UCSD-AML1 (cell line): ENCODE results near the gene CCAR1.
A peak's percentile ranks its signal among the peaks of the same experiment; 100 is the strongest.
"Not testable (repeated sequence)": the region's sequence is repeated elsewhere in the genome, so short reads cannot be mapped to it uniquely, and the experiment has no call there.

Experiments
- DNase-seq: peaks from one replicate; lab custom pipeline; 2025; ENCODE audit not compliant: unreplicated experiment; lab: John Stamatoyannopoulos, UW

Gene CCAR1

GRCh38 chr10:68826764-68827591 is 105.9 kb downstream of the CCAR1 start, which contains the start of gene STOX1:
TSS of gene STOX1 (plus strand) at chr10:68827531. CDS start at chr10:68827624, 93 bp downstream.
- DNase-seq: peak; percentile 58

- DNase-seq: not testable (repeated sequence)
Measured at GRCh38 chr10:68827592-68827959, 106.5 kb downstream of the CCAR1 start.

- not testable (repeated sequence) for DNase-seq
Measured at GRCh38 chr10:68828083-68828601, 107.1 kb downstream of the CCAR1 start.

- DNase-seq: no peak
Measured at GRCh38 chr10:68828833-68829232, 107.8 kb downstream of the CCAR1 start.

GRCh38 chr10:68829521-68829920 is 108.5 kb downstream of the CCAR1 start:
- DNase-seq: no peak

- no peak for DNase-seq
Measured at GRCh38 chr10:68829952-68830351, 108.9 kb downstream of the CCAR1 start.

- no peak for DNase-seq
Measured at GRCh38 chr10:68831961-68832455, 111.0 kb downstream of the CCAR1 start.

GRCh38 chr10:68832601-68833000 is 111.6 kb downstream of the CCAR1 start:
- DNase-seq: no peak

- DNase-seq: no peak
Measured at GRCh38 chr10:68837626-68838322, 116.7 kb downstream of the CCAR1 start.

- not testable (repeated sequence) for DNase-seq
Measured at GRCh38 chr10:68840650-68841049, 119.6 kb downstream of the CCAR1 start.
